K562 (cell line): ENCODE data around the gene POLR3A. TPM values are rescaled to one million over a fixed set of nuclear protein-coding genes. Genes with fewer than 3 reads are reported as not detected.
A peak's percentile ranks its signal among the peaks of the same experiment; 100 is the strongest.

Experiments
- ASH1L ChIP-seq: fragments of 450-650 bp; IDR thresholded peaks from 2 replicates; pipeline ENCODE4 v1.6.1; 2018; ENCODE audit warnings: borderline replicate concordance, mild to moderate bottlenecking, low read depth; ENCODE audit not compliant: partially characterized antibody
- CBFB ChIP-seq: sonication (generic); formaldehyde crosslinking; IDR thresholded peaks from 2 replicates; pipeline ENCODE4 v1.4.0; 2020; ENCODE audit warnings: mild to moderate bottlenecking, missing genetic modification reagents
- COPS2 ChIP-seq: fragments of 450-650 bp; conservative IDR thresholded peaks from 2 replicates; pipeline ENCODE4 v1.6.1; 2016; ENCODE audit warnings: mild to moderate bottlenecking, moderate library complexity
- CREB1 ChIP-seq, 2 experiments: sonication (generic) in 1 of 2; formaldehyde crosslinking in 1 of 2; IDR thresholded peaks; 2 replicates each; pipeline versions ENCODE4 v1.6.1 to v1.8.0; 2012 to 2022; ENCODE audit warnings: inconsistent platforms in 1 of 2, mild to moderate bottlenecking in 1 of 2, missing genetic modification reagents in 1 of 2, moderate library complexity in 1 of 2
- CREM ChIP-seq: IDR thresholded peaks from 2 replicates; pipeline ENCODE4 v1.6.1; 2014; ENCODE audit warnings: antibody characterized with exemption, low read depth
- HDAC2 ChIP-seq: fragments of 450-650 bp; IDR thresholded peaks from 2 replicates; pipeline ENCODE4 v1.6.1; 2016; ENCODE audit warnings: mild to moderate bottlenecking
- ID3 ChIP-seq, 2 experiments: fragments of 250-450 bp in 1 of 2; fragments of 450-650 bp in 1 of 2; sonication (Bioruptor Pico) in 1 of 2; IDR thresholded peaks; 2 replicates each; pipeline versions ENCODE4 v1.6.1 to v1.8.0; 2016 to 2021; ENCODE audit warnings: mild to moderate bottlenecking in 2 of 2, moderate library complexity in 2 of 2, missing compliant biosample characterization in 1 of 2, missing genetic modification characterization in 1 of 2
- L3MBTL2 ChIP-seq: fragments of 450-650 bp; IDR thresholded peaks from 2 replicates; pipeline ENCODE4 v1.6.1; 2016; ENCODE audit warnings: mild to moderate bottlenecking, moderate library complexity
- LEF1 ChIP-seq: fragments of 450-650 bp; IDR thresholded peaks from 2 replicates; pipeline ENCODE4 v1.6.1; 2016; ENCODE audit warnings: mild to moderate bottlenecking
- MAFK ChIP-seq: IDR thresholded peaks from 2 replicates; pipeline ENCODE4 v1.6.1; 2011; ENCODE audit warnings: low read length, improper control_type of control experiment
- MEF2A ChIP-seq: IDR thresholded peaks from 2 replicates; pipeline ENCODE4 v1.6.1; 2011; ENCODE audit warnings: low read depth, mild to moderate bottlenecking, low read length, moderate library complexity; ENCODE audit not compliant: control insufficient read depth
- MEIS2 ChIP-seq: fragments of 450-650 bp; IDR thresholded peaks from 2 replicates; pipeline ENCODE4 v1.6.1; 2014; ENCODE audit warnings: mild to moderate bottlenecking; ENCODE audit not compliant: partially characterized antibody
- MTA3 ChIP-seq: fragments of 450-650 bp; formaldehyde crosslinking; IDR thresholded peaks from 2 replicates; pipeline ENCODE4 v1.6.1; 2017; ENCODE audit warnings: mild to moderate bottlenecking, borderline replicate concordance
- POLR2AphosphoS5 ChIP-seq: IDR thresholded peaks from 2 replicates; pipeline ENCODE4 v1.6.1; 2011; ENCODE audit warnings: mild to moderate bottlenecking, low read depth, low read length, moderate library complexity; ENCODE audit not compliant: control insufficient read depth, insufficient read depth
- TAF9B ChIP-seq: fragments of 450-650 bp; IDR thresholded peaks from 2 replicates; pipeline ENCODE4 v1.6.1; 2018; ENCODE audit warnings: mild to moderate bottlenecking; ENCODE audit not compliant: partially characterized antibody
- TCF7L2 ChIP-seq: fragments of 150-350 bp; IDR thresholded peaks from 2 replicates; pipeline ENCODE4 v1.6.1; 2016; ENCODE audit warnings: low read depth, mild to moderate bottlenecking, low read length, moderate library complexity
- TSHZ1 ChIP-seq: fragments of 250-450 bp; sonication (Bioruptor Pico); IDR thresholded peaks from 2 replicates; pipeline ENCODE4 v1.4.0; 2020; ENCODE audit warnings: mild to moderate bottlenecking, moderate library complexity
- XRCC5 ChIP-seq: fragments of 200-400 bp; formaldehyde crosslinking; IDR thresholded peaks from 2 replicates; pipeline ENCODE4 v1.6.1; 2017; ENCODE audit warnings: low read depth, mild to moderate bottlenecking, low read length
- YY1 ChIP-seq, 3 experiments: IDR thresholded peaks; 2 replicates each; pipeline ENCODE4 v1.6.1; 2011; ENCODE audit warnings: low read length in 2 of 3, mild to moderate bottlenecking in 2 of 3, moderate library complexity in 2 of 3, borderline replicate concordance in 1 of 3, control low read depth in 1 of 3, low read depth in 1 of 3; ENCODE audit not compliant: insufficient read depth in 3 of 3, insufficient replicate concordance in 2 of 3, control insufficient read depth in 1 of 3, insufficient read length in 1 of 3; ENCODE audit errors: extremely low read depth in 1 of 3
- ZNF174 ChIP-seq: fragments of 250-450 bp; sonication (Bioruptor Pico); IDR thresholded peaks from 2 replicates; pipeline ENCODE4 v1.4.0; 2020; ENCODE audit warnings: mild to moderate bottlenecking
- ZNF197 ChIP-seq: fragments of 200-800 bp; sonication (Bioruptor generic); IDR thresholded peaks from 2 replicates; pipeline ENCODE4 v1.6.1; 2016; ENCODE audit warnings: low read depth, missing genetic modification characterization, missing compliant biosample characterization
- polyA plus RNA-seq, 8 experiments: library from polyadenylated mRNA; depleted of rRNA in 4 of 8; stranded (reverse) in 5 of 8; unstranded in 3 of 8; fragments of >200 nt; fragmentation: Nextera tagmentation in 2 of 8; fragmentation: Illumina TruSeq in 1 of 8; extraction: Ambion mirVana in 2 of 8; extraction: Trizol in 1 of 8; gene quantifications; 2 replicates each; pipeline versions ENCODE4 v1.2.1 to v1.2.3, GENCODE V29; 2011 to 2014; ENCODE audit warnings: inconsistent platforms in 1 of 8, missing spikeins in 1 of 8
- total RNA-seq, 7 experiments: library from RNA; depleted of rRNA in 6 of 7; stranded (reverse); fragments of >200 nt in 6 of 7; fragmentation: Illumina TruSeq in 2 of 7; extraction: Trizol in 2 of 7; gene quantifications; 2 replicates each; pipeline versions ENCODE4 v1.2.1 to v1.2.3, GENCODE V29; 2011 to 2021; ENCODE audit warnings: low replicate concordance in 1 of 7

The POLR3A gene
- total and polyA plus RNA-seq, 9 of the 15 experiments (the other 6 are each of a cell fraction or from before 2014, with no cell fraction given), result 14.9 to 37.0 (median 26.7) TPM

GRCh38 chr10:78029269-78030226 lies at the start of gene POLR3A (continued):
- TF ChIP-seq TSHZ1 (CRISPR knock-in tag), result 0 out of 2 replicates have a peak, but pooled peaks have one; percentile 53
- no peak for TF ChIP-seq TCF7L2
- TF ChIP-seq COPS2, result no peak
- no peak; the same call in 1 of the 2 replicates for TF ChIP-seq CREB1 (IDR thresholded peaks at IDR 0.05)
- TF ChIP-seq CREB1 (CRISPR knock-in tag; IDR thresholded peaks at IDR 0.05), result peak; percentile 50
- TF ChIP-seq MAFK, result no peak
- peak; percentile 75; the same call in 1 of the 2 replicates for TF ChIP-seq POLR2AphosphoS5
- peak; percentile 44; the same call in 1 of the 2 replicates for TF ChIP-seq LEF1
- TF ChIP-seq ZNF174 (CRISPR knock-in tag), result 0 out of 2 replicates have a peak, but pooled peaks have one; percentile 24
- TF ChIP-seq CREM, result peak; percentile 87
- peak; percentile 98 for TF ChIP-seq MTA3
- TF ChIP-seq ASH1L, result peak; percentile 74
- TF ChIP-seq CBFB, result peak; percentile 60; the same call in 1 of the 2 replicates
- peak in 1 of 3 experiments; percentile 77 for TF ChIP-seq YY1 (IDR thresholded peaks at IDR 0.05; ENCODE audit: borderline replicate concordance in 1 of 3, control insufficient read depth in 1 of 3, extremely low read depth in 1 of 3, insufficient read depth in 3 of 3, insufficient read length in 1 of 3, insufficient replicate concordance in 2 of 3, low read depth in 1 of 3, low read length in 2 of 3)
- peak; percentile 61 for TF ChIP-seq MEIS2
- no peak for TF ChIP-seq MEF2A
- TF ChIP-seq HDAC2, result peak; percentile 88
- TF ChIP-seq ID3 (CRISPR knock-in tag; IDR thresholded peaks at IDR 0.05), result no peak
- TF ChIP-seq ID3 (tag; IDR thresholded peaks at IDR 0.05), result peak; percentile 86; the same call in 1 of the 2 replicates
- TF ChIP-seq TAF9B, result peak; percentile 59
- peak; percentile 64; the same call in 1 of the 2 replicates for TF ChIP-seq ZNF197
- TF ChIP-seq L3MBTL2, result peak; percentile 98
- peak; percentile 92 for TF ChIP-seq XRCC5
